H1 (cell line): ENCODE measurements around the gene CUX1. TPM values are rescaled to one million over a fixed set of nuclear protein-coding genes. Genes with fewer than 3 reads are reported as not detected.

ENCODE experiments used
- CTCF ChIA-PET: fragments of 300-600 bp; sonication (Branson Sonifier 250); formaldehyde crosslinking; loops from one replicate; lab custom pipeline; 2021; ENCODE audit not compliant: partially characterized antibody; lab: Charles Lee
- POLR2A ChIA-PET: fragments of 300-600 bp; sonication (Branson Sonifier 250); formaldehyde crosslinking; loops from one replicate; lab custom pipeline; 2021; ENCODE audit warnings: inconsistent platforms; ENCODE audit not compliant: partially characterized antibody; lab: Charles Lee
- DNase-seq, 2 experiments: peaks; one replicate each; pipeline versions ENCODE4 v3.0.0 to v3.0.0-alpha.2; 2010 to 2022; ENCODE audit warnings: low spot score in 2 of 2, low read depth in 1 of 2, mixed read lengths in 1 of 2
- FAIRE-seq: peaks from 2 replicates; lab custom pipeline; 2011; peaks lifted over from hg19 to GRCh38; lab: Jason Lieb, UNC
- H2AFZ ChIP-seq: 2 replicates; pipeline ENCODE4 v1.8.1; 2012; ENCODE audit warnings: low read length, inconsistent platforms
- H2AK5ac ChIP-seq: 2 replicates; pipeline ENCODE4 v1.6.1; 2013; ENCODE audit warnings: low read depth, low read length
- H2BK120ac ChIP-seq: replicated peaks from 2 replicates; pipeline ENCODE3; 2013; ENCODE audit warnings: low read depth, low read length, inconsistent platforms
- H2BK12ac ChIP-seq: 2 replicates; pipeline ENCODE4 v1.6.1; 2013; ENCODE audit warnings: low read depth, low read length
- H2BK15ac ChIP-seq: 2 replicates; pipeline ENCODE4 v1.6.1; 2013; ENCODE audit warnings: low read length
- H2BK20ac ChIP-seq: 2 replicates; pipeline ENCODE4 v1.6.1; 2013; ENCODE audit warnings: low read length
- H2BK5ac ChIP-seq: 2 replicates; pipeline ENCODE4 v1.6.1; 2013; ENCODE audit warnings: low read depth, low read length
- H3K14ac ChIP-seq: 2 replicates; pipeline ENCODE4 v1.6.1; 2013; ENCODE audit warnings: inconsistent platforms; ENCODE audit not compliant: insufficient read length
- H3K18ac ChIP-seq: 2 replicates; pipeline ENCODE4 v1.6.1; 2013; ENCODE audit warnings: low read length; ENCODE audit errors: extremely low read depth
- H3K23ac ChIP-seq: 2 replicates; pipeline ENCODE4 v1.6.1; 2013; ENCODE audit warnings: inconsistent platforms; ENCODE audit not compliant: insufficient read length
- H3K23me2 ChIP-seq: 2 replicates; pipeline ENCODE4 v1.6.1; 2013; ENCODE audit warnings: low read depth, low read length
- H3K27ac ChIP-seq: 2 replicates; pipeline ENCODE4 v1.6.1; 2011; ENCODE audit warnings: low read depth, low read length, inconsistent platforms
- H3K27me3 ChIP-seq, 4 experiments: replicated peaks in 1 of 4; 1 replicate in 1 of 4; 2 replicates in 3 of 4; pipeline versions ENCODE4 v1.6.1 to v1.8.1; 2011 to 2013; ENCODE audit warnings: low read length in 3 of 4, mild to moderate bottlenecking in 3 of 4, inconsistent platforms in 2 of 4, mixed read lengths in 2 of 4, moderate library complexity in 1 of 4; ENCODE audit not compliant: control insufficient read depth in 3 of 4, insufficient read depth in 3 of 4; ENCODE audit errors: extremely low read depth in 1 of 4
- H3K36me3 ChIP-seq, 4 experiments: 2 replicates each; pipeline versions ENCODE4 v1.6.1 to v1.8.1; 2011 to 2013; ENCODE audit warnings: mild to moderate bottlenecking in 4 of 4, low read length in 3 of 4, moderate library complexity in 2 of 4, control low read depth in 1 of 4, inconsistent platforms in 1 of 4; ENCODE audit not compliant: insufficient read depth in 4 of 4, control insufficient read depth in 2 of 4
- H3K4ac ChIP-seq: replicated peaks from 2 replicates; pipeline ENCODE3; 2013; ENCODE audit warnings: low read length, low read depth, mixed read lengths, inconsistent platforms; ENCODE audit not compliant: insufficient read length
- H3K4me1 ChIP-seq, 4 experiments: replicated peaks in 1 of 4; 1 replicate in 1 of 4; 2 replicates in 3 of 4; pipeline versions ENCODE4 v1.6.1 to v1.8.1; 2011 to 2013; ENCODE audit warnings: low read length in 3 of 4, inconsistent platforms in 2 of 4, mixed read lengths in 1 of 4; ENCODE audit not compliant: insufficient read depth in 4 of 4, control insufficient read depth in 3 of 4
- H3K4me2 ChIP-seq, 2 experiments: 2 replicates each; pipeline versions ENCODE4 v1.6.1 to v1.8.1; 2011 to 2013; ENCODE audit warnings: low read depth in 2 of 2, low read length in 2 of 2, control low read depth in 1 of 2, inconsistent platforms in 1 of 2, mild to moderate bottlenecking in 1 of 2; ENCODE audit not compliant: insufficient read depth in 1 of 2
- H3K4me3 ChIP-seq, 4 experiments: fragments of 200-600, 300-600 bp in 1 of 4; sonication (generic), shearing (Covaris generic), sonication (Bioruptor Twin) in 1 of 4; 2 replicates each; pipeline versions ENCODE4 v1.5.1 to v1.8.1; 2011 to 2016; ENCODE audit warnings: low read length in 4 of 4, low read depth in 3 of 4, control low read depth in 2 of 4, inconsistent platforms in 2 of 4, mild to moderate bottlenecking in 2 of 4, mixed read lengths in 1 of 4, moderate library complexity in 1 of 4; ENCODE audit not compliant: insufficient read depth in 2 of 4; ENCODE audit errors: extremely low read depth in 1 of 4
- H3K56ac ChIP-seq: replicated peaks from 2 replicates; pipeline ENCODE3; 2013; ENCODE audit warnings: low read depth, mild to moderate bottlenecking, mixed read lengths, low read length, inconsistent platforms; ENCODE audit not compliant: insufficient read length
- H3K79me1 ChIP-seq: 2 replicates; pipeline ENCODE4 v1.6.1; 2013; ENCODE audit warnings: low read depth, low read length, control low read depth
- H3K79me2 ChIP-seq, 2 experiments: 2 replicates each; pipeline versions ENCODE4 v1.6.1 to v1.8.1; 2012 to 2013; ENCODE audit warnings: low read length in 2 of 2, mild to moderate bottlenecking in 2 of 2, inconsistent platforms in 1 of 2; ENCODE audit not compliant: insufficient read depth in 2 of 2, control insufficient read depth in 1 of 2
- H3K9ac ChIP-seq, 4 experiments: replicated peaks in 1 of 4; 1 replicate in 1 of 4; 2 replicates in 3 of 4; pipeline versions ENCODE4 v1.6.1 to v1.8.1; 2011 to 2013; ENCODE audit warnings: low read depth in 3 of 4, low read length in 3 of 4, control low read depth in 2 of 4, mild to moderate bottlenecking in 2 of 4, moderate library complexity in 2 of 4, inconsistent platforms in 1 of 4; ENCODE audit errors: extremely low read depth in 1 of 4
- H3K9me3 ChIP-seq, 2 experiments: 2 replicates each; pipeline versions ENCODE4 v1.6.1 to v1.8.1; 2012 to 2013; ENCODE audit warnings: mild to moderate bottlenecking in 2 of 2, moderate library complexity in 2 of 2, control low read depth in 1 of 2, inconsistent platforms in 1 of 2, low read depth in 1 of 2, low read length in 1 of 2, mixed read lengths in 1 of 2; ENCODE audit not compliant: insufficient read depth in 2 of 2
- H4K20me1 ChIP-seq, 2 experiments: replicated peaks in 1 of 2; 2 replicates each; pipeline versions ENCODE3 to v1.8.1; 2011 to 2013; ENCODE audit warnings: inconsistent platforms in 2 of 2, low read length in 2 of 2, mild to moderate bottlenecking in 1 of 2; ENCODE audit not compliant: insufficient read depth in 2 of 2, control insufficient read depth in 1 of 2
- H4K5ac ChIP-seq: 2 replicates; pipeline ENCODE4 v1.6.1; 2013; ENCODE audit warnings: low read length, low read depth, mixed read lengths, inconsistent platforms; ENCODE audit not compliant: insufficient read length
- H4K8ac ChIP-seq: 2 replicates; pipeline ENCODE4 v1.8.0; 2013; ENCODE audit warnings: mild to moderate bottlenecking, moderate library complexity, low read length, inconsistent platforms; ENCODE audit not compliant: insufficient read depth; ENCODE audit errors: extremely low read depth
- H4K91ac ChIP-seq: replicated peaks from 2 replicates; pipeline ENCODE3; 2013; ENCODE audit warnings: low read length, mixed read lengths, inconsistent platforms; ENCODE audit not compliant: insufficient read length
- MAX ChIP-seq: IDR thresholded peaks from 2 replicates; pipeline ENCODE4 v1.6.1; 2012; ENCODE audit warnings: inconsistent platforms
- SIN3A ChIP-seq, 2 experiments: IDR thresholded peaks in 1 of 2; conservative IDR thresholded peaks in 1 of 2; 2 replicates each; pipeline ENCODE4 v1.6.1; 2011 to 2012; ENCODE audit warnings: low read length in 2 of 2, improper control_type of control experiment in 1 of 2, low read depth in 1 of 2, mild to moderate bottlenecking in 1 of 2
- WGBS, 2 experiments: shearing (Covaris generic) in 1 of 2; methylation state at CpG; one replicate each; pipeline versions ENCODE4 v1.1.6 to v1.1.7; 2013 to 2015; ENCODE audit warnings: low lambda C conversion rate in 2 of 2, mixed read lengths in 2 of 2, inconsistent platforms in 1 of 2, low coverage in 1 of 2, missing lambda C conversion rate in 1 of 2; ENCODE audit not compliant: insufficient replicate concordance in 2 of 2, insufficient coverage in 1 of 2, insufficient read length in 1 of 2; ENCODE audit errors: extremely low coverage in 1 of 2, missing lambda C conversion rate in 1 of 2; 5-methylcytosine and 5-hydroxymethylcytosine counted together
- polyA plus RNA-seq, 7 experiments: library from polyadenylated mRNA; depleted of rRNA in 3 of 7; stranded (reverse) in 5 of 7; unstranded in 2 of 7; fragments of >200 nt in 5 of 7; fragments of 200-250 nt in 2 of 7; gene quantifications; 1 replicate in 5 of 7; 2 replicates in 1 of 7; 4 replicates in 1 of 7; pipeline versions ENCODE4 v1.2.1 to v1.2.3, GENCODE V29; 2011 to 2013; ENCODE audit warnings: missing spikeins in 2 of 7, mixed read lengths in 2 of 7
- total RNA-seq: library from RNA; stranded (reverse); fragmentation: NEBNext Ultra II Directional; extraction: Animal tissue kit (Norgen Biotek cat#: 25700); gene quantifications from 2 replicates; pipeline ENCODE4 v1.2.1, GENCODE V29; 2021

Gene CUX1
- total and polyA plus RNA-seq, 2 of the 8 experiments (the other 6 are each of a cell fraction or from before 2014, with no cell fraction given) = 21.6 to 65.9 TPM

GRCh38 chr7:102192790-102193189, 375.4 kb downstream of the CUX1 start:
- no peak for FAIRE-seq
- Histone ChIP-seq H2BK120ac (no peak overlapping the region), H4K20me1 (no peaks in the 10 kb centered on the region), H2BK20ac (no peak overlapping the region), H3K18ac (0 out of 2 replicates have a peak overlapping the region, but pooled peaks have one; percentile 40), H3K14ac (no peak overlapping the region), H2AK5ac (no peak overlapping the region), H3K4me1 (peaks cover 4 to 15% (median 9%) of the 10 kb centered on the region in 4 experiments), H2BK5ac (0 out of 2 replicates have a peak overlapping the region, but pooled peaks have one; percentile 28), H3K27ac (0 out of 2 replicates have a peak overlapping the region, but pooled peaks have one; percentile 12), H3K79me1 (no peaks in the 10 kb centered on the region; the same call in 1 of the 2 replicates), H2BK15ac (no peak overlapping the region), H3K23ac (no peak overlapping the region), H3K9me3 (no peaks in the 10 kb centered on the region), H3K36me3 (peaks cover 3 to 33% (median 22%) of the 10 kb centered on the region in 4 experiments; a peak in 6 of 8 replicates), H2BK12ac (no peak overlapping the region), H4K91ac (no peak overlapping the region), H3K27me3 (no peaks in the 10 kb centered on the region), H3K4ac (no peak overlapping the region), H3K9ac (0 out of 7 replicates have a peak overlapping the region, but pooled peaks of 1 of the 4 experiments have one; percentile 18), H3K23me2 (peaks cover 2% of the 10 kb centered on the region; the same call in 1 of the 2 replicates), H3K4me2 (no peak overlapping the region), H4K8ac (no peak overlapping the region), H3K4me3 (no peak overlapping the region), H2AFZ (no peak overlapping the region), H3K79me2 (no peaks in the 10 kb centered on the region), H3K56ac (no peak overlapping the region), H4K5ac (no peak overlapping the region)
- DNase-seq = no peak
- TF ChIP-seq SIN3A (conservative IDR thresholded peaks at IDR 0.05 in 1 of 2, IDR thresholded peaks at IDR 0.05 in 1 of 2; ENCODE audit: low read depth in 1 of 2, low read length in 2 of 2) (no peak), MAX (no peak)
- 96% methylated on average over 3 of the region's 3 CpGs; no CpG with 5 or more reads in 1 of the 2 experiments for WGBS, 2 experiments
- ChIA-PET POLR2A (no interaction called here), CTCF (no interaction called here)
